ENCODE data around the gene KRTAP5-2. TPM values are rescaled to one million over a fixed set of nuclear protein-coding genes. Genes with fewer than 3 reads are reported as not detected.

KRTAP5-2 gene, protein sequence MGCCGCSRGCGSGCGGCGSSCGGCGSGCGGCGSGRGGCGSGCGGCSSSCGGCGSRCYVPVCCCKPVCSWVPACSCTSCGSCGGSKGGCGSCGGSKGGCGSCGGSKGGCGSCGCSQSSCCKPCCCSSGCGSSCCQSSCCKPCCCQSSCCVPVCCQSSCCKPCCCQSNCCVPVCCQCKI
- total RNA-seq (2022; extraction: Qiagen RNA extraction; ENCODE audit: low read depth), result not detected in 5 replicates

DNA sequence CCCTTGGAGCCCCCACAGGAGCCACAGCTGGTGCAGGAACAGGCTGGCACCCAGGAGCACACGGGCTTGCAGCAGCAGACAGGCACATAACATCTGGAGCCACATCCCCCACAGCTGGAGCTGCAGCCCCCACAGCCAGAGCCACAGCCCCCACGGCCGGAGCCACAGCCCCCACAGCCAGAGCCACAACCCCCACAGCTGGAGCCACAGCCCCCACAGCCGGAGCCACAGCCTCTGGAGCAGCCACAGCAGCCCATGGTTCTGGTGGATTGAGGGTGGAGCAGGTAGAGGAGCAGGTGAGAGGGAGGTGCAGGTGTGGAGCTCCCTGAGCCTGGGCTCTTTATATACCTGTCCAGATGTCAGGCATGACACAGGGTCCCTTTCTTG, at the start of gene KRTAP5-2:
KRTAP5-2 (minus strand) TSS at position 301 of the 387 bp plus-strand sequence; CDS start at position 257, 44 bp downstream.

DNA sequence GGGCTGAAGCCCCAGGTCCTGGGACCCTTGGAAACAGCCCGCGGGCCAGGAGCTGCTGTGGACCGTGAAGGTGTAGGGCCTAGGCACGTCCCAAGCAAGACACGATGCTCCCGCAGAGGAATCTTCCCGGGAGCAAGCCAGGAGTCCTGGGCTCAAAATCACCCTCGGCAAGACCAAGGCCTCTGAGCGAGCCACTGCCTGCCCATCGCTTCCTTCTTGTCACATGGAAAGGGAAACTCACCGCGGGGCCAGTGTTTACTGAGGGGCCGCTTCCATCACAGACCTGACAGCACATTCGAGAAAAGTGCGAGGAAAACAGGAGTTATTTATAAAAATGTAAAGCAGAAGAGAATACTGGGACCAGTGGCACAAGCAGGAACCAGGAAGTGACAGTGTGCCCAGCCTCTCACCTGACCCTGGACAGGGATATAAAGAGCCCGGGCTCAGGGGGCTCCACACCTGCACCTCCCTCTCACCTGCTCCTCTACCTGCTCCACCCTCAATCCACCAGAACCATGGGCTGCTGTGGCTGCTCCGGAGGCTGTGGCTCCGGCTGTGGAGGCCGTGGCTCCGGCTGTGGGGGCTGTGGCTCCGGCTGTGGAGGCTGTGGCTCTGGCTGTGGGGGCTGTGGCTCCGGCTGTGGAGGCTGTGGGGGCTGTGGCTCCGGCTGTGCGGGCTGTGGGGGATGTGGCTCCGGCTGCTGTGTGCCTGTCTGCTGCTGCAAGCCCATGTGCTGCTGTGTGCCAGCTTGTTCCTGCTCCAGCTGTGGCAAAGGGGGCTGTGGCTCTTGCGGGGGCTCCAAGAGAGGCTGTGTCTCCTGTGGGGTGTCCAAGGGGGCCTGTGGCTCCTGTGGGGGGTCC, 31.5 kb upstream of the KRTAP5-2 start, which contains the start of gene KRTAP5-5:
KRTAP5-5 (plus strand) TSS at position 450 of the 860 bp plus-strand sequence; CDS start at position 516, 66 bp downstream.

DNA sequence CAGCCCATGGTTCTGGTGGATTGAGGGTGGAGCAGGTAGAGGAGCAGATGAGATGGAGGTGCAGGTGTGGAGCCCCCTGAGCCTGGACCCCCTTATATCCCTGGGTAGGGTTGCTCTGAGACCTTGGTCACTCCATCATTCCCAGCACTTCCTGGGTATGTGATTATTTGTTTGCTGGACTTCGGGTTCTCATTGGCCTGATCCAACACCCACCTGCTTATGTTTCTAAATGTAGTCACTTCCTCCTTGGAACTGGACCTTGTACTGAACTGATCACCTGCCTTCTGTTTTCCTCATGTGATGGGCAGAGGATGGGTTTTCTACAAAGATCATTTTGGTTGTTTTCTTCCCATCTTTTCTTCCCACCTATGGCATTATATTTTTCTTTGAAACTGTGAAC, 24.0 kb upstream of the KRTAP5-2 start, which contains the start of gene KRTAP5-4:
KRTAP5-4 (minus strand) TSS at position 53 of the 400 bp plus-strand sequence; CDS start at position 8, 45 bp downstream.

DNA sequence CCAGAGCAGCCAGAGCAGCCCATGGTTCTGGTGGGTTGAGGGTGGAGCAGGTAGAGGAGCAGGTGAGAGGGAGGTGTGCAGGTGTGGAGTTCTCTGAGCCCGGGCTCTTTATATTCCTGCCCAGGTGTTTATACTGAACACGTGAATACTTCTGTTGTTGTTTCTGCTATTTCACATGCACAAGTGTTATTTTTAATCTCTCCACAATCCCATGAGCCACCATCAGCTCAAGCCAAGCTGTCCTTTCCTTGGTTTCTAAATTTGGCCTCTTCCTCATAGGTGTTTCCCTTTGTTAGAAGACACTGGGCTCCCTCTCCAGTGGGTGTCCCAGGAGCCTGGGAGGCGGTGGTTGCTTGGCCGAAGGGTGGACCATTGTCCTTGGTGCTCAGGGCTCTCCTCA, 10.3 kb upstream of the KRTAP5-2 start, which contains the start of gene KRTAP5-3:
KRTAP5-3 (minus strand) TSS at position 101 of the 400 bp plus-strand sequence; CDS start at position 23, 78 bp downstream.

DNA sequence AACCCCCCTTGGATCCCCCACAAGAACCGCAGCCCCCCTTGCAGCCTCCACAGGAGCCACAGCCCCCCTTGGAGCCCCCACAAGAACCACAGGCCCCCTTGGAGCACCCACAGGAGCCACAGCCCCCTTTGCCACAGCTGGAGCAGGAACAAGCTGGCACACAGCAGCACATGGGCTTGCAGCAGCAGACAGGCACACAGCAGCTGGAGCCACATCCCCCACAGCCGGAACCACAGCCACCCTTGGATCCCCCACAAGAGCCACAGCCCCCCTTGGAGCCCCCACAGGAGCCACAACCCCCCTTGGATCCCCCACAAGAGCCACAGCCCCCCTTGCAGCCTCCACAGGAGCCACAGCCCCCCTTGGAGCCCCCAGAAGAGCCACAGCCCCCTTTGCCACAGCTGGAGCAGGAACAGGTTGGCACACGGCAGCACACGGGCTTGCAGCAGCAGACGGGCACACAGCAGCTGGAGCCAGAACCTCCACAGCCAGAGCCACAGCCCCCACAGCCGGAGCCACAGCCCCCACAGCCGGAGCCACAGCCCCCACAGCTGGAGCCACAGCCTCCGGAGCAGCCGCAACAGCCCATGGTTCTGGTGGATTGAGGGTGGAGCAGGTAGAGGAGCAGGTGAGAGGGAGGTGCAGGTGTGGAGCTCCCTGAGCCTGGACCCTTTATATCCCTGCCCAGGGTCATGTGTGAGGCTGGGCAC, 13.3 kb downstream of the KRTAP5-2 start, which contains the start of gene KRTAP5-1:
KRTAP5-1 (minus strand) TSS at position 623 of the 710 bp plus-strand sequence; CDS start at position 589, 34 bp downstream.

DNA sequence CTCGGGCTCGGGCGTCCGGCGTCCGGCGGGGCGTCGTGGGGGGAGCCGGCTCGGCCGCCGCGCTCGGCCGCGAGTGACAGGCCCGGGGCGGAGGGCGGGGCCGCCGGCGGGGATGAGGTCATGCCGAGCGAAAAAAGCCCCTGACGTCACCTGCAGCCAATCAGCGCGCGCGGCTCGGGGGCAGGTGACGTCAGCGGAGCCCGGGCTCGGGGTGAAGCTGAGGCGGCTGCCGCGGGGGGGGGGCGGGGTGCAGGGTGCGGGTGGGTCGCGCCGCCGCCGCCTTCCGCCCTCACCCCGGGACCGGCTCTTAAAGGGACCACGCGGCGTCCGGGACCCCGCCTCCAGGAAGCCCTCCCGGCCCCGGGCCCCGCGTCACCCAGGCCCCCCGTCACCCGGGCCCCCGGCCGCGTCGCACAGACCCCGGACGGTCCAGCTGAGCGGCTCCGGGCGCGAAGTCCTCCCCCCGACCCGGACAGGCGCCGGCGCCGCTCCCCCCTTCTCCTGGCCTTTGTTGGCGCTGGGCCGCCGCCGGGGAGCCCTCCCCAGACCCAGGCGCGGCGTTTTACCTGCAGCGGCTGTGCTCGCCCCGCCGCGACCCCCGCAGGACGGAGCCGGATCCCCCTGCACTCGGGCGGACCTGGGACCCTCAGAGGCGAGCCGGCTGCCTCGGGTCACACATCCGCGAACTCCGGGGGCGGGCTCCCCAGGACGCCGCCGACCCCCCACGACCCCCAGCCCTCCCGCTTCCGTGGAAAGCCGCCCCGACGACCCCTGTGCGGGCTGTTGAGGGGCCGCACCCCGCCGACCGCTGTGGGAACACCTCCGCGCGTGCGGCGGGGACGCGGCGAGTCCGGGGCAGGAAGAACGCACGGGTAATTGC, 25.7 kb downstream of the KRTAP5-2 start, which contains the start of gene DUSP8:
DUSP8 (minus strand) TSS at position 75 of the 880 bp plus-strand sequence. CDS start 6,445 bp downstream, outside the sequence.

Other genes starting within 250 kb of the KRTAP5-2 start
- 5.9 to 6.7 TPM (median 6.2 TPM) in 5 replicates for gene BRSK2, start 208.4 kb downstream of the KRTAP5-2 start, total RNA-seq (2022; extraction: Qiagen RNA extraction; ENCODE audit: low read depth)
- 37.2 to 43.6 TPM (median 41.6 TPM) in 5 replicates for gene MOB2, start 111.5 kb downstream of the KRTAP5-2 start, total RNA-seq (2022; extraction: Qiagen RNA extraction; ENCODE audit: low read depth)
- gene DUSP8, start 26.0 kb downstream of the KRTAP5-2 start, total RNA-seq (2022; extraction: Qiagen RNA extraction; ENCODE audit: low read depth), result 0.34 to 1.6 TPM (median 0.83 TPM) in 5 replicates
- not detected in 5 replicates for gene KRTAP5-1, start 13.0 kb downstream of the KRTAP5-2 start, total RNA-seq (2022; extraction: Qiagen RNA extraction; ENCODE audit: low read depth)
- not detected in 5 replicates for gene KRTAP5-3, start 10.2 kb upstream of the KRTAP5-2 start, total RNA-seq (2022; extraction: Qiagen RNA extraction; ENCODE audit: low read depth)
- not detected in 5 replicates for gene KRTAP5-4, start 23.8 kb upstream of the KRTAP5-2 start, total RNA-seq (2022; extraction: Qiagen RNA extraction; ENCODE audit: low read depth)
- not detected in 5 replicates for gene KRTAP5-5, start 31.5 kb upstream of the KRTAP5-2 start, total RNA-seq (2022; extraction: Qiagen RNA extraction; ENCODE audit: low read depth)
- not detected in 5 replicates for gene KRTAP5-6, start 98.9 kb upstream of the KRTAP5-2 start, total RNA-seq (2022; extraction: Qiagen RNA extraction; ENCODE audit: low read depth)
- 0.96 to 2.1 TPM (median 1.2 TPM) in 5 replicates for gene IFITM10, start 152.3 kb upstream of the KRTAP5-2 start, total RNA-seq (2022; extraction: Qiagen RNA extraction; ENCODE audit: low read depth)
- 357 to 564 TPM (median 482 TPM) in 5 replicates for gene CTSD, start 165.6 kb upstream of the KRTAP5-2 start, total RNA-seq (2022; extraction: Qiagen RNA extraction; ENCODE audit: low read depth)
- 0.21 to 1.00 TPM (median 0.36 TPM) in 5 replicates for gene SYT8, start 236.7 kb upstream of the KRTAP5-2 start, total RNA-seq (2022; extraction: Qiagen RNA extraction; ENCODE audit: low read depth)
- gene TNNI2, start 240.7 kb upstream of the KRTAP5-2 start, total RNA-seq (2022; extraction: Qiagen RNA extraction; ENCODE audit: low read depth), result 0.39 TPM in 1 of 5 replicates, not detected in the others